Endodermal cell (in vitro differentiated cells): Measurements from ENCODE around the gene DDX43. TPM values are rescaled to one million over a fixed set of nuclear protein-coding genes. Genes with fewer than 3 reads are reported as not detected.
"Not testable (repeated sequence)": the region's sequence is repeated elsewhere in the genome, so short reads cannot be mapped to it uniquely, and the experiment has no call there.

Experiments
- DNase-seq: peaks from one replicate; pipeline ENCODE4 v3.0.0-alpha.2; 2017
- H3K27ac ChIP-seq: 2 replicates; pipeline ENCODE4 v1.5.1; 2013; ENCODE audit warnings: mild to moderate bottlenecking, low read depth, low read length, moderate library complexity
- H3K27me3 ChIP-seq: 2 replicates; pipeline ENCODE4 v1.6.1; 2013; ENCODE audit warnings: mild to moderate bottlenecking, low read length, moderate library complexity; ENCODE audit not compliant: insufficient read depth, control insufficient read depth, poor library complexity, severe bottlenecking
- H3K36me3 ChIP-seq: 2 replicates; pipeline ENCODE4 v1.7.0; 2013; ENCODE audit warnings: mild to moderate bottlenecking, low read length, moderate library complexity; ENCODE audit not compliant: control insufficient read depth, insufficient read depth
- H3K4me1 ChIP-seq: one replicate; pipeline ENCODE4 v1.7.0; 2013; ENCODE audit warnings: low read length; ENCODE audit not compliant: control insufficient read depth, insufficient read depth
- H3K4me3 ChIP-seq: 2 replicates; pipeline ENCODE4 v1.5.1; 2013; ENCODE audit warnings: mild to moderate bottlenecking, low read length, moderate library complexity
- H3K9ac ChIP-seq: 2 replicates; pipeline ENCODE4 v1.6.1; 2013; ENCODE audit warnings: mild to moderate bottlenecking, low read length, moderate library complexity; ENCODE audit not compliant: poor library complexity, severe bottlenecking; ENCODE audit errors: extremely low read depth
- H3K9me3 ChIP-seq: 2 replicates; pipeline ENCODE4 v1.6.1; 2013; ENCODE audit warnings: mild to moderate bottlenecking, low read length, moderate library complexity; ENCODE audit not compliant: control insufficient read depth
- H3K27ac Mint-ChIP-seq: 2 replicates; pipeline ENCODE4 v1.8.0; 2020; ENCODE audit warnings: mixed read lengths
- H3K27me3 Mint-ChIP-seq: 2 replicates; pipeline ENCODE4 v1.8.0; 2021; ENCODE audit warnings: mild to moderate bottlenecking, mixed read lengths; ENCODE audit not compliant: insufficient read depth
- H3K36me3 Mint-ChIP-seq: 2 replicates; pipeline ENCODE4 v1.8.0; 2020; ENCODE audit warnings: low read depth, mixed read lengths
- H3K4me1 Mint-ChIP-seq: 2 replicates; pipeline ENCODE4 v1.8.0; 2020; ENCODE audit warnings: mixed read lengths
- H3K4me3 Mint-ChIP-seq: 2 replicates; pipeline ENCODE4 v1.8.0; 2020; ENCODE audit warnings: mild to moderate bottlenecking, moderate library complexity, mixed read lengths
- H3K9me3 Mint-ChIP-seq: 2 replicates; pipeline ENCODE4 v1.8.0; 2020; ENCODE audit warnings: mild to moderate bottlenecking, mixed read lengths
- CTCF ChIP-seq: fragments of 200-600 bp; sonication (generic); conservative IDR thresholded peaks from 2 replicates; pipeline ENCODE4 v1.5.0; 2021; ENCODE audit warnings: antibody characterized with exemption, mild to moderate bottlenecking
- WGBS, 2 experiments: methylation state at CpG; one replicate each; pipeline versions ENCODE4 v1.1.5 to v1.1.7; 2013; ENCODE audit warnings: missing lambda C conversion rate in 2 of 2, mixed read lengths in 1 of 2; ENCODE audit not compliant: insufficient coverage in 1 of 2, insufficient read length in 1 of 2; 5-methylcytosine and 5-hydroxymethylcytosine counted together
- total RNA-seq, 2 donors: library from RNA; stranded (reverse); fragmentation: NEBNext Ultra II Directional in 1 of 2; extraction: Animal tissue kit (Norgen Biotek cat#: 25700) in 1 of 2; gene quantifications; 2 replicates in 1 of 2; 3 replicates in 1 of 2; pipeline ENCODE4 v1.2.1, GENCODE V29; 2021

The DDX43 gene
- total RNA-seq, 2 donors from 2014 or later: not detected

DNA sequence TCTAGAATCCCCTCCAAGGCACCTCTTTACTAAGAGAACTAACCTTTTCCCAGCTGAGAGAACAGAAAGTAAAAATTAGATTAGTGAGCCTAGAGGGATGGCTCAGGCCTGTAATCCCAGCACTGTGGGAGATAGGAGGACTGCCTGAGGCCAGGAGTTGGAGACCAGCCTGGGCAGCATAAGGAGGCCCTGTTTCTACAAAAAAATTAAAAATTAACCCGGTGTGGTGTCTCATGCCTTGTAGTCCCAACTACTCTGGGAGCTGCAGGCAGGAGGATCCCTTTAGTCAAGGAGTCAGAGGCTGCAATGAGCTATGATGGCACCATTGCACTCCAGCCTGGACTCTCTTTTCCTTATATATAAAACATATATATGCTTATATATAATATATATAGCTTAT lies 19.4 kb upstream of the DDX43 start:
- Histone ChIP-seq H3K4me1 (no peaks in the 10 kb centered on the region), H3K27ac (no peak overlapping the region), H3K9me3 (peaks cover 10% of the 10 kb centered on the region), H3K36me3 (no peaks in the 10 kb centered on the region), H3K9ac (no peak overlapping the region), H3K27me3 (no peaks in the 10 kb centered on the region), H3K4me3 (no peak overlapping the region)
- 79 to 90% methylated on average over 1 of the region's 1 CpG for WGBS, 2 experiments
- Mint-ChIP-seq H3K27me3 (no peaks in the 10 kb centered on the region), H3K36me3 (no peaks in the 10 kb centered on the region), H3K4me1 (no peaks in the 10 kb centered on the region), H3K4me3 (no peak overlapping the region), H3K27ac (no peak overlapping the region), H3K9me3 (peaks cover 9% of the 10 kb centered on the region)
- TF ChIP-seq CTCF: no peak
- no peak for DNase-seq

DNA sequence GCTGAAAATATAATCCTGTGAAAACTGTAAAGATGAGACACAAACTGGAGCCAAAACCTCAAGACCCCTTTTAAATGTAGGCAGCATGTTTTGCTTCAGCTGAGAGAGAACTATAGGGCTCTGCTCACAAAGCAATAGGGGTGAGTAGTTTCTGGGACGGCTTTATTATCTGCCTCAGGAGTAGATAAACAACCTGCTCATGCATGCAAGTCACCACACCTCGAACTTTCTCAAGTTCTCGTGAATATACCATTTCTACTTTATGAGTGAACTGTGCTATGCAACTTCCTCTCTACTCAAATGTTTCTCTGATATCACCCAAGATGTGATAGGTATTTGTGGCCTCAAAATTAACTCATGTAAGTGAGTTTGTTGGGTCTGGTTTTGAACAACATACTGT lies 17.4 kb upstream of the DDX43 start:
- 93 to 100% methylated on average over 1 to 3 of the region's 3 CpGs for WGBS, 2 experiments
- Histone ChIP-seq H3K27ac (no peak overlapping the region), H3K36me3 (no peaks in the 10 kb centered on the region), H3K9me3 (peaks cover 4% of the 10 kb centered on the region), H3K27me3 (no peaks in the 10 kb centered on the region), H3K4me1 (no peaks in the 10 kb centered on the region), H3K4me3 (no peak overlapping the region), H3K9ac (no peak overlapping the region)
- no peaks in the 10 kb centered on the region for H3K4me1 Mint-ChIP-seq
- H3K27me3 Mint-ChIP-seq: no peaks in the 10 kb centered on the region
- H3K4me3 Mint-ChIP-seq: no peak overlapping the region
- no peak for TF ChIP-seq CTCF
- no peak for DNase-seq
- no peak overlapping the region for H3K27ac Mint-ChIP-seq
- no peaks in the 10 kb centered on the region for H3K36me3 Mint-ChIP-seq
- peaks cover 5% of the 10 kb centered on the region for H3K9me3 Mint-ChIP-seq

DNA sequence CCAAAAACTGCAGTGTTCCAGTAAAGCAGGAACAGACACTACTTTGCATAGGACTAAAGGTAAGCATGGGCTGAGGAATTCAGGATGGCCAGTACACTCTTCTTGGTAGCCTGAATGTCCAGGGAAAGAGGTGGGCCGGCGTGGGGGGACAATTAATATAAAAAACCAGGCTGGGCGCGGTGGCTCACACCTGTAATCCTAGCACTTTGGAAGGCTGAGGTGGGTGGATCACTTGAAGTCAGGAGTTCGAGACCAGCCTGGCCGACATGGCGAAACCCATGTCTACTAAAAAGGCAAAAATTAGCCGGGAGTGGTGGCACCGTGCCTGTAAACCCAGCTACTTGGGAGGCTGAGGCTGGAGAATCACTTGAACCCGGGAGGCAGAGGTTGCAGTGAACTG lies 13.1 kb upstream of the DDX43 start:
- not testable (repeated sequence) for H3K9me3 ChIP-seq, H3K36me3 Mint-ChIP-seq, DNase-seq, H3K4me1 ChIP-seq, H3K27me3 Mint-ChIP-seq, H3K4me1 Mint-ChIP-seq, H3K27ac Mint-ChIP-seq, H3K27me3 ChIP-seq, H3K4me3 ChIP-seq, H3K9me3 Mint-ChIP-seq, H3K36me3 ChIP-seq, H3K9ac ChIP-seq, H3K27ac ChIP-seq, H3K4me3 Mint-ChIP-seq
- WGBS, 2 experiments: 92 to 93% methylated on average over 8 to 10 of the region's 10 CpGs

DNA sequence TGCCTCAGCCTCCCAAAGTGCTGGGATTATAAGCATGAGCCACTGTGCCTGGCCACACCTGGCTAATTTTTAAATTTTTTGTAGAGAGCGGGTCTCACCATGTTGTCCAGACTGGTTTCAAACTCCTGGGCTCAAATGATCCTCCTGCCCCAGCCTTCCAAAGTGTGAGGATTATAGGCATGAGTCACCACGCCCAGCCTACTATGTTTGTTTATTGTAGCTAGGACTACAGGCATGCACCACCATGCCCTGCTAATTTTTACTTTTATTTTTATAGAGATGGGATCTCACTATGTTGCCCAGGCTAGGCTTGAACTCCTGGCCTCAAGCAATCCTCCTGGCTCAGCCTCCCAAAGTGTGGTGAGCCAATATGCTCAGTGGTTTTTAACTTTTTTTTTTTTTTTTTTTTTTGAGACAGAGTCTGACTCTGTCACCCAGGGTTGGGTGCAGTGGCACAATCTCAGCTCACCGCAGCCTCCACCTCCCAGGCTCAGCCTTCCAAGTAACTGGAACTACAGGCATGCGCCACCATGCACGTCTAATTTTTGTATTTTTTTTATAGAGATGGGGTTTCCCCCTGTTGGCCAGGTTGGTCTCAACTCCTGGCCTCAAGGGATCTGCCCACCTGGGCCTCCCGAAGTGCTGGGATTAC lies 12.0 kb upstream of the DDX43 start:
- no peaks in the 10 kb centered on the region for H3K27me3 Mint-ChIP-seq
- H3K36me3 Mint-ChIP-seq: no peaks in the 10 kb centered on the region
- H3K4me3 Mint-ChIP-seq: no peak overlapping the region
- no peaks in the 10 kb centered on the region for H3K36me3 ChIP-seq
- H3K4me1 Mint-ChIP-seq: no peaks in the 10 kb centered on the region
- no peaks in the 10 kb centered on the region for H3K4me1 ChIP-seq
- peak; percentile 14 for TF ChIP-seq CTCF
- no peaks in the 10 kb centered on the region for H3K9me3 ChIP-seq
- no peak for DNase-seq
- no peak overlapping the region for H3K27ac Mint-ChIP-seq
- 85 to 93% methylated on average over 2 to 6 of the region's 6 CpGs for WGBS, 2 experiments
- no peaks in the 10 kb centered on the region for H3K9me3 Mint-ChIP-seq
- H3K4me3 ChIP-seq: no peak overlapping the region
- no peak overlapping the region for H3K27ac ChIP-seq
- H3K9ac ChIP-seq: no peak overlapping the region
- no peaks in the 10 kb centered on the region for H3K27me3 ChIP-seq
